Activated CD4-positive, alpha-beta memory T cell treated with anti-CD3 and anti-CD28 coated beads, Interleukin-2, amount 10 ng/mL, durations not matched to agents 7 days and 5 days (primary cell): ENCODE measurements around the gene EXOC3L4. TPM values are rescaled to one million over a fixed set of nuclear protein-coding genes. Genes with fewer than 3 reads are reported as not detected.

ENCODE experiments used
- CTCF ChIA-PET: fragments of 350-600 bp; sonication (Branson Sonifier 250); formaldehyde crosslinking; loops from one replicate; lab custom pipeline; 2021; ENCODE audit warnings: antibody characterized with exemption, inconsistent platforms; lab: Charles Lee
- POLR2A ChIA-PET: fragments of 350-600 bp; sonication (Branson Sonifier 250); formaldehyde crosslinking; loops from one replicate; lab custom pipeline; 2021; ENCODE audit warnings: antibody characterized with exemption; lab: Charles Lee
- DNase-seq: peaks from one replicate; pipeline ENCODE4 v3.0.0-alpha.2; 2020
- H3K27ac Mint-ChIP-seq: one replicate; pipeline ENCODE4 v1.8.0; 2021; ENCODE audit warnings: mild to moderate bottlenecking, mixed read lengths
- H3K27me3 Mint-ChIP-seq: one replicate; pipeline ENCODE4 v1.8.0; 2021; ENCODE audit warnings: mixed read lengths
- H3K36me3 Mint-ChIP-seq: one replicate; pipeline ENCODE4 v1.8.0; 2021; ENCODE audit warnings: low read depth, mixed read lengths
- H3K4me1 Mint-ChIP-seq: one replicate; pipeline ENCODE4 v1.8.0; 2021; ENCODE audit warnings: mixed read lengths
- H3K4me3 Mint-ChIP-seq: one replicate; pipeline ENCODE4 v1.8.0; 2021; ENCODE audit warnings: mild to moderate bottlenecking, mixed read lengths
- H3K9me3 Mint-ChIP-seq: one replicate; pipeline ENCODE4 v1.8.0; 2021; ENCODE audit warnings: mixed read lengths
- total RNA-seq, 2 experiments: library from RNA; stranded (reverse); gene quantifications; one replicate each; pipeline ENCODE4 v1.2.3, GENCODE V29; 2021

The EXOC3L4 gene
- total RNA-seq, 2 experiments from 2014 or later: not detected

DNA sequence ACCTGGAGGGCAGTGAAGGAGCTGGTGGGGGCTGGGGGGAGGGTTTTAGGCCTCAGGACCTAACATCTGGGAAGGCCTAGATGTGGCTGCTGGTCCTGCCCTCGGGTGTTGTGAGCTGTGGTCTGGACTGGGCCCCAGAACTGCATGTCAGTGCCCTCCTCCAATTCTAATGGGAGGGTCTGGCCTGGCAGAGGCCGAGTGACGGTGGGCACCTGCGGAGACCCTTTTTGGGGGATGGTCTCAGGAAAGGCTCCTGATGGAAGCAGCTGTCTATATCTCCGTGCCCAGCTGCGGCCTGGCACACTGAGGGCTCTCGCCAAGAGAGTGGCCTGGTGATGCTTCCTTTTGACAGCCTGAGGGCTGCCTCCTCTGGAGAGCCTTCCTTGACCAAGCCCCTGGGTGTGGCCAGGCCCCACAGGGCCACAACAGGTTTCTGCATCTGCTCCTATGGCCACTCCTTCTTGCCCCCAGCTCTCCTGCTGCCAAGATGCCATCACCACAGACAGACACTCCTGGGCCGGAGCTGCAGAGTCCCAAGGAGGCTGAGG, 5.3 kb downstream of the EXOC3L4 start:
- no peak overlapping the region for H3K4me3 Mint-ChIP-seq
- H3K36me3 Mint-ChIP-seq: no peaks in the 10 kb centered on the region
- peaks cover 21% of the 10 kb centered on the region for H3K27me3 Mint-ChIP-seq
- ChIA-PET CTCF (no interaction called here), POLR2A (no interaction called here)
- no peaks in the 10 kb centered on the region for H3K9me3 Mint-ChIP-seq
- peaks cover 3% of the 10 kb centered on the region for H3K4me1 Mint-ChIP-seq
- no peak overlapping the region for H3K27ac Mint-ChIP-seq
- DNase-seq: no peak

DNA sequence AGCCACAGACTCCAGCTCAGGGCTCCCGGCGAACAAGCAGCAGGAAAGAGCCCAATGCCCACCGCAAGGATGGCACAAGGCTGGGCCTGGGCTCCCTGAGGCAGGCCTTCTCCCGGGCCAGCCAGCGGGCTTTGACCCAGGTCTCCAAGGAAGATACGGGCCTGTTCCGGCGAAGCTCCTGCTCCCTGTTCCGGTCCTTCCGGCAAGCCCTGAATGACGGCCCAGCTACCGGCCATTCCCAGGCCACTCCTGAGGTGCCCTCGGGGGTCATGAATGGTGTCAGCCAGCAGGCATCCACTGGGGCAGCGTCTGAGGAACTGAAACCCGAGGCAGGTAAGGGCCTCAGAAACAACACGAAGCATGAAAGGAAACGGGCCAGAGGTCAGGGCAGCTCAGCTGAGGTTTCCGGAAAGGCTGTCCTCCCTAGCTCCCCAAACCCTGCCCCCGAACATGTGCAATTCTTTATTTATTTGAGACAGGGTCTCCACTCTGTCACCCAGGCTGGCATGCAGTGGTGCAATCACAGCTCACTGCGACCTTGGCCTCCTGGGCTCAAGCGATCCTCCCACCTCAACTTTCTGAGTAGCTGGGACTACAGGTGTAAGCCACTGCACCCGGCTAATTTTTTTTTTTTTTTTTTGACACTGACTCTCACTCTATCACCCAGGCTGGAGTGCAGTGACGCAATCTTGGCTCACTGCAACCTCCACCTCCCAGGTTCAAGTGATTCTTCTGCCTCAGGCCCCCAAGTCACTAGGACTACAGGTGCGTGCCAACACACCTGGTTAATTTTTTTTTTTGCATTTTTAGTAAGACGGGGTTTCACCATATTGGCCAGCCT, 6.0 kb downstream of the EXOC3L4 start:
- Mint-ChIP-seq H3K36me3 (no peaks in the 10 kb centered on the region), H3K27me3 (peaks cover 27% of the 10 kb centered on the region), H3K27ac (no peak overlapping the region), H3K9me3 (no peaks in the 10 kb centered on the region), H3K4me1 (peaks cover 7% of the 10 kb centered on the region), H3K4me3 (no peak overlapping the region)
- ChIA-PET POLR2A (no interaction called here), CTCF (interaction anchor here (2.3 kb wide), 1 partner anchor 41 kb away, joined by 6 read pairs; no protein-coding TSS in a partner anchor)
- no peak for DNase-seq

GRCh38 chr14:103101257-103101962, 6.9 kb downstream of the EXOC3L4 start:
- CTCF ChIA-PET: interaction anchor here (2.3 kb wide), 1 partner anchor 40 kb away, joined by 6 read pairs; no protein-coding TSS in a partner anchor
- no peaks in the 10 kb centered on the region for H3K36me3 Mint-ChIP-seq
- DNase-seq: no peak
- no peaks in the 10 kb centered on the region for H3K9me3 Mint-ChIP-seq
- peaks cover 7% of the 10 kb centered on the region for H3K4me1 Mint-ChIP-seq
- no peak overlapping the region for H3K27ac Mint-ChIP-seq
- H3K27me3 Mint-ChIP-seq: peaks cover 31% of the 10 kb centered on the region
- no peak overlapping the region for H3K4me3 Mint-ChIP-seq
- POLR2A ChIA-PET: no interaction called here

- Mint-ChIP-seq H3K4me1 (peaks cover 7% of the 10 kb centered on the region), H3K27ac (no peak overlapping the region), H3K4me3 (no peak overlapping the region), H3K36me3 (no peaks in the 10 kb centered on the region), H3K27me3 (peaks cover 31% of the 10 kb centered on the region), H3K9me3 (no peaks in the 10 kb centered on the region)
- DNase-seq: no peak
- CTCF ChIA-PET: interaction anchor here (2.3 kb wide), 1 partner anchor 39 kb away, joined by 6 read pairs; no protein-coding TSS in a partner anchor
- POLR2A ChIA-PET: no interaction called here
These were observed 7.6 kb downstream of the EXOC3L4 start for GRCh38 chr14:103101963-103102688.

DNA sequence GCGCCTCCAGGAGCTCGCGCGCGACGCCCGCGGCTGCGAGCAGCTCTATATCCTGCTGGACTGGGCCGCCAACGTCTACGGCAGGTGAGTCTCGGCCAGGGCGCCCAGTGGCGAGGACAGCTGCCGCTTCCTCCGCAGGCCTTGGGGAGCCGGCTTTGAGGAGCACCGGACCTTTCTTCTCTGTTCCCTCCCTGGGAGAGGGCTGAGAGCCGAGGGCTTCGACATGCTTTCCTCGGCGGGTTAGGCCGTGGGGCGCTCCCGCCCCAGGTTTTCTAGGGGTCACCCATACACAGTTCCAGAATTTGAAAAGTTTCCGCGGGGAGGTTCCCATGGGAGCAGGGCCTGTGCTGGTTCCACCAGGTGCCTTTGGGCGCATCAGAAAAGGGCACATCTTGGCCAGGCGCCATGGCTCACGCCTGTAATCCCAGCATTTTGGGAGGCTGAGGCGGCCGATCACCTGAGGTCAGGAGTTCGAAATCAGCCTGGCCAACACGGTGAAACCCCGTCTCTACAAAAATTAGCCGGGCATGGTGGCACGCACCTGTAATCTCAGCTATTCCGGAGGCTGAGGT, 8.2 kb downstream of the EXOC3L4 start:
- no peak overlapping the region for H3K27ac Mint-ChIP-seq
- CTCF ChIA-PET: interaction anchor here (0.6 to 2.3 kb wide), 2 partner anchors 39 to 449 kb away, joined by 3 to 6 read pairs; no protein-coding TSS in a partner anchor

DNA sequence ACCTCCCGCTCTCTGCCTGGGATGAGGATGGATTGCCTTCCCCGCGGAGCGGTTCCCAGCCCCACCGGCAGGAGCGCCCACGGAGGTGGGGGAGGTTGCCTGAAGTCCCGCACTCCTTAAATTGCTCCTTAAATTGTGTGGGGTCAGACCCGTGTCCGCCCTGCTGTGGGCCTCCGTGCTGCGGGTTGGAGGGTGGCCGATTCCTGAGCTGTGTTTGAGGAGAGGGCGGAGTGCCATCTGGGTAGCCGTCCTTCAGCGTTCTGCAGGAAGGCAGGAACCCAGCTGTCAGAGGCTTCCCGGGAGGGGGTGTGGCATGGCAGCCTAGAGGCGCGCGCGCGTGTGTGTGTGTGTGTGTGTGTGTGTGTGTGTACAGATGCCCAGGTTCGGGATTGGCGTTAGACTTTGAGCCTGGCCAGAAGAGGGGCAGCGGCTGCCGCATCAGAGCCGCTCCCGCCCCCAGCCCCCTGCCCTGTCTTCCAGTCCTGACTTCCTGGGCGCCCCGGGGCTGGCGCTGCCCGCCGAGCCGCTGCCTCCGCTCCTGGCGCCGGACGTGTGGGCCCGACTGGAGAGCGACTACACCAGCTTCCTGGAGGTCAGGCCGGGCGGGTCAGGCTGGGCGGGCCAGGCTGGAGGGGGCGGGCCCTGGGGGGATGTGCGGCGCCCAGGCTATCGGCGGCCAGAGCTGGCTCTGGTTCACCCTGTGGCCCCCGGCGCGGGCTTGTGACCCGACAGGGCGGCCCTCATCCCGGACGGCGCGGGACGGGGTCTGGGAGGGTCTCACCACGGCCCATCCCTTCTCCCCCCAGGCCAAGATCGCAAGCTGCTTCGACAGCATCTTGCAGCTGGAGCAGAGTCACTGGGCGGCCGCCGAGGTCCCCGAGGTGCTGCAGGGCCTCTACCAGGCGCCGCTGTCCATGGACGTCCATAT, 9.2 kb downstream of the EXOC3L4 start:
- Mint-ChIP-seq H3K9me3 (no peaks in the 10 kb centered on the region), H3K27ac (no peak overlapping the region), H3K4me1 (peaks cover 7% of the 10 kb centered on the region), H3K27me3 (peaks cover 31% of the 10 kb centered on the region), H3K4me3 (no peak overlapping the region), H3K36me3 (no peaks in the 10 kb centered on the region)
- ChIA-PET CTCF (interaction anchor here (0.6 to 3.0 kb wide), 11 partner anchors 8 to 450 kb away, joined by 3 to 25 read pairs (median 7); no protein-coding TSS in a partner anchor), POLR2A (no interaction called here)
- DNase-seq: no peak

More for the DNA sequence above, 8.2 kb downstream of the EXOC3L4 start:
- Mint-ChIP-seq H3K4me1 (peaks cover 7% of the 10 kb centered on the region), H3K4me3 (no peak overlapping the region), H3K36me3 (no peaks in the 10 kb centered on the region), H3K27me3 (peaks cover 31% of the 10 kb centered on the region), H3K9me3 (no peaks in the 10 kb centered on the region)
- no peak for DNase-seq
- POLR2A ChIA-PET: no interaction called here

- Mint-ChIP-seq H3K4me3 (no peak overlapping the region), H3K36me3 (no peaks in the 10 kb centered on the region), H3K27me3 (peaks cover 31% of the 10 kb centered on the region), H3K9me3 (no peaks in the 10 kb centered on the region), H3K4me1 (peaks cover 7% of the 10 kb centered on the region), H3K27ac (no peak overlapping the region)
- ChIA-PET POLR2A (no interaction called here), CTCF (interaction anchor here (0.6 to 3.0 kb wide), 33 partner anchors 8 to 557 kb away, joined by 3 to 25 read pairs (median 5); partner anchors contain the start of genes EXOC3L4 and LBHD2)
- DNase-seq: no peak
These were observed 9.8 kb downstream of the EXOC3L4 start for GRCh38 chr14:103104389-103104653.

GRCh38 chr14:103104654-103105452, 10.3 kb downstream of the EXOC3L4 start:
- H3K27ac Mint-ChIP-seq: no peak overlapping the region
- POLR2A ChIA-PET: interaction anchor here (0.7 kb wide), 1 partner anchor 290 kb away, joined by 3 read pairs; no protein-coding TSS in a partner anchor

DNA sequence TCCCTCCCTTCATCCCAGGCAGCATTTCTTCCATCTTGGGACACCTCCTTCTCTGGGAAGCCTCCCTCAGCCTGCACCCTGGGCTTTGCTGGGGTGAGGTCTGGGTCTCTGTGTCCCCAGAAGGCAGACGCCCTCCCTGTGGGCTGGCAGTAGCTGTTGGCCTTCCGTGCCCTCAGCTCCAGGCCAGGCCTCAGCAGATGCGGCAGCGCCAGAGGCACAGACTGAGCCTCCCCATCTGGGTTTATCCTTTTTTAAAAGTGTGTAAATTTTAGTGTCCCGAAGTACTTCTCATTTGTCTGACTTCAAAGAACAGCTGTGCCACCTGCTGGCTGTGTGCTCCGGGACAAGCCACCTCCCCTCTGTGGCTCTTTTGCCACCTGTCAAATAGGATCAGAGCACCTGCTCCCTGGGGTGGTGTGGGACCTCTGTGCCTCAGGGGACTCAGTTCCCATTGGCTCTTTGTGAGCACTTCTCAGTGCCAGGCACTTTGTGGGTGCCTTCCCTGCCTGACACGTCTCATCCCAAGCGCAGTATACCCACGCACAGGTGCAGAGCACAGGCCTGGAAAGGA, 11.1 kb downstream of the EXOC3L4 start:
- DNase-seq: peak; percentile 26
- ChIA-PET POLR2A (no interaction called here), CTCF (interaction anchor here (0.9 to 3.0 kb wide), 21 partner anchors 10 to 411 kb away, joined by 3 to 25 read pairs (median 8); partner anchors contain the start of gene EXOC3L4)
- H3K4me1 Mint-ChIP-seq: peaks cover 7% of the 10 kb centered on the region
- H3K4me3 Mint-ChIP-seq: no peak overlapping the region
- H3K9me3 Mint-ChIP-seq: no peaks in the 10 kb centered on the region
- H3K27ac Mint-ChIP-seq: no peak overlapping the region
- H3K36me3 Mint-ChIP-seq: no peaks in the 10 kb centered on the region
- peaks cover 31% of the 10 kb centered on the region for H3K27me3 Mint-ChIP-seq

More at GRCh38 chr14:103104654-103105452, 10.3 kb downstream of the EXOC3L4 start:
- H3K4me3 Mint-ChIP-seq: no peak overlapping the region
- H3K9me3 Mint-ChIP-seq: no peaks in the 10 kb centered on the region
- no peaks in the 10 kb centered on the region for H3K36me3 Mint-ChIP-seq
- peaks cover 7% of the 10 kb centered on the region for H3K4me1 Mint-ChIP-seq
- H3K27me3 Mint-ChIP-seq: peaks cover 31% of the 10 kb centered on the region
- CTCF ChIA-PET: interaction anchor here (0.6 to 3.0 kb wide), 35 partner anchors 9 to 1213 kb away, joined by 3 to 25 read pairs (median 4); partner anchors contain the start of genes EXOC3L4 and LBHD2
- peak; percentile 69 for DNase-seq

DNA sequence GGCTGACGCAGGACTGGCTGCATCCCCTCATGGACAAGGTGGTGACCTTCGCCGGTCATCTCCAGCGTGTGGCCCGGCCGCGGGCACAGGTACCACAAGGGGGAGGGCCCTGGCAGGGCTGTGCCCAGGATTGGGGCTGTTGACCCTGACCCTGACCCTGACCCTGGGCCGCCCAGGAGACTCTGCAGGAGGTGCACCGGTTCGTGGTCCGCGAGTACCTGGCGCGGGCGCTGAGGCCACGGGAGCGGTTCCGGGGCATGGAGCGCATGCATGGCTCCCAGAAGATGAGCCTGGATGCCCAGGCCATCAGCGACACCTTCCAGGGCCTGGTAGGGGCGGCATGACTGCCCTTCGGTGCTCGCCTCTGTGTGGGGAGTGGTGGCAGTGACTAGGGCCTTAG, 12.9 kb downstream of the EXOC3L4 start:
- CTCF ChIA-PET: no interaction called here
- H3K27ac Mint-ChIP-seq: no peak overlapping the region
- no peak overlapping the region for H3K4me3 Mint-ChIP-seq
- H3K27me3 Mint-ChIP-seq: peaks cover 21% of the 10 kb centered on the region
- no peaks in the 10 kb centered on the region for H3K9me3 Mint-ChIP-seq
- peaks cover 7% of the 10 kb centered on the region for H3K4me1 Mint-ChIP-seq
- no peaks in the 10 kb centered on the region for H3K36me3 Mint-ChIP-seq
- no peak for DNase-seq
- POLR2A ChIA-PET: no interaction called here
